Fibroblast of villous mesenchyme (primary cell): Measurements from ENCODE around the gene DESI2. TPM values are rescaled to one million over a fixed set of nuclear protein-coding genes. Genes with fewer than 3 reads are reported as not detected.
"Not testable (repeated sequence)": the region's sequence is repeated elsewhere in the genome, so short reads cannot be mapped to it uniquely, and the experiment has no call there.

ENCODE experiments used
- DNase-seq: peaks from one replicate; pipeline ENCODE4 v3.0.0-alpha.2; 2010; ENCODE audit warnings: low read depth
- H3K4me3 ChIP-seq: 2 replicates; pipeline ENCODE4 v1.5.1; 2011; ENCODE audit warnings: low read depth, mild to moderate bottlenecking, low read length
- total RNA-seq: library from RNA; depleted of rRNA; stranded (reverse); fragments of >200 nt; gene quantifications from 2 replicates; pipeline ENCODE4 v1.2.3, GENCODE V29; 2012
- TF ChIP-seq, protein P1 (sequence below): IDR thresholded peaks from 2 replicates; pipeline ENCODE4 v1.5.1; 2012; ENCODE audit warnings: low read depth, mild to moderate bottlenecking, low read length; ENCODE audit not compliant: insufficient read depth

The DESI2 gene
- total RNA-seq, 1 donor = 78.2 TPM

DNA sequence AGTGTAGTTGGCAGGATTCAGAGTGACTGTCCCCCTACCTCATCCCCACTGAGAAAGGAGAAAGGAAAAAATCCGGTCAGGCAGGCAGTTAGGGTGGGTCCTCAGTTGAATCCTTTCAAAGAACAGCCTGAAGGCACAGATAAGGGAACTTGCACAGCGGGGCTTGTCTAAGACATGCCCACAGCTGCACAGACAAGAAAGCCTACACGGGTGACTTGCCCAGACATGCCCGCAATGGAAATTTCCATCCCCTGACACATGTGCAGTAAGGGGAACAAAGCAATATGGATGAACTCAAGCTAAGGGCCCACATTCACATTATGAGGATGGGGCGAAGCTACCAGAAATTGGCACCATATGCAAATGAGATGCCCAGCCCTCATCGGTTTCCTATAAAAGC lies 82.5 kb downstream of the DESI2 start:
- TF ChIP-seq, protein P1, sequence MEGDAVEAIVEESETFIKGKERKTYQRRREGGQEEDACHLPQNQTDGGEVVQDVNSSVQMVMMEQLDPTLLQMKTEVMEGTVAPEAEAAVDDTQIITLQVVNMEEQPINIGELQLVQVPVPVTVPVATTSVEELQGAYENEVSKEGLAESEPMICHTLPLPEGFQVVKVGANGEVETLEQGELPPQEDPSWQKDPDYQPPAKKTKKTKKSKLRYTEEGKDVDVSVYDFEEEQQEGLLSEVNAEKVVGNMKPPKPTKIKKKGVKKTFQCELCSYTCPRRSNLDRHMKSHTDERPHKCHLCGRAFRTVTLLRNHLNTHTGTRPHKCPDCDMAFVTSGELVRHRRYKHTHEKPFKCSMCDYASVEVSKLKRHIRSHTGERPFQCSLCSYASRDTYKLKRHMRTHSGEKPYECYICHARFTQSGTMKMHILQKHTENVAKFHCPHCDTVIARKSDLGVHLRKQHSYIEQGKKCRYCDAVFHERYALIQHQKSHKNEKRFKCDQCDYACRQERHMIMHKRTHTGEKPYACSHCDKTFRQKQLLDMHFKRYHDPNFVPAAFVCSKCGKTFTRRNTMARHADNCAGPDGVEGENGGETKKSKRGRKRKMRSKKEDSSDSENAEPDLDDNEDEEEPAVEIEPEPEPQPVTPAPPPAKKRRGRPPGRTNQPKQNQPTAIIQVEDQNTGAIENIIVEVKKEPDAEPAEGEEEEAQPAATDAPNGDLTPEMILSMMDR = no peak
- DNase-seq = no peak
- H3K4me3 ChIP-seq = no peak overlapping the region

DNA sequence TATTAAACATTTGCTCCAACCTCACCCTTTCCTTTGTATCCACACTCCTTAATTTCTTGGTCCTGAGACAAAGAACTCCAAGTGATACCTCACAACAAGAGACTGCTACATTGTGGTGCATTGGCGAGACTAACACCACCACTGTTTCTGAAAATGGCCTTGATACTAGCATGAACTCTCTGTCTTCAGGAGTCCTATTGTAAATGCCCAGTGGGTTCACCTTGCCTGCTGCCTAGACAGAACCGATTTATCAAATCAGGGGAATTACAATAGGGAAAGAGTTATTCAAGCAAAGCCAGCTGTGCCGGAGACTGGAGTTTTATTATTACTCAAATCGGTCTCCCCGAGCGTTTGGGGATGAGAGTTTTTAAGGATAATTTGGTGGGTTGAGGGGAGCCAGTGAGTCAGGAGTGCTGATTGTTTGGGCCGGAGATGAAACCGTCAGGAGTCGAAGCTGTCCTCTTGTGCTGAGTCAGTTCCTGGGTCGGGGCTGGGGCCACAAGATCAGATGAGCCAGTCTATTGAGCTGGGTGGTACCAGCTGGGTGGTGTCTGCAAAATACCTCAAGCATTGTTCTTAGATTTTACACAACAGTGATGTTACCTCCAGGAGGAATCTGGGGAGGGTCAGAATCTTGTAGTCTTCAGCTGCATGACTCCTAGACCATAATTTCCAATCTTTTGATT lies 83.1 kb downstream of the DESI2 start:
- H3K4me3 ChIP-seq = no peak overlapping the region
- TF ChIP-seq, protein P1 = no peak
- DNase-seq = no peak

DNA sequence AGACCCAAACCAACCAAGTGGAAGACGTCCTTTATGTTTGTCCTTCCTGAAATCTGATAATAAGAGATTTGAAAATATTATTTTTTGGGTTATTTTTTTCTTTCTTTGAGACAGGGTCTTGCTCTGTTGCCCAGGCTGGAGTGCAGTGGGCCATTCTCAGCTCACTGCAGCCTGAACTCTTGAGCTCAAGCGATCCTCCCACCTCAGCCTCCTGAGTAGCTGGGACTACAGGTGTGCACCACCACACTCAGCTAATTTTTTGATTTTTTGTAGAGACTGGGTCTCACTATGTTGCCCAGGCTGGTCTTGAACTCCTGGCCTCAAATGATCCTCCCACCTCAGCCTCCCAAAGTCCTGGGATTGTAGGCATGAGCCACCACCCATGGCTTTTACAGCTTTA lies 86.2 kb downstream of the DESI2 start:
- H3K4me3 ChIP-seq, DNase-seq: not testable (repeated sequence)

DNA sequence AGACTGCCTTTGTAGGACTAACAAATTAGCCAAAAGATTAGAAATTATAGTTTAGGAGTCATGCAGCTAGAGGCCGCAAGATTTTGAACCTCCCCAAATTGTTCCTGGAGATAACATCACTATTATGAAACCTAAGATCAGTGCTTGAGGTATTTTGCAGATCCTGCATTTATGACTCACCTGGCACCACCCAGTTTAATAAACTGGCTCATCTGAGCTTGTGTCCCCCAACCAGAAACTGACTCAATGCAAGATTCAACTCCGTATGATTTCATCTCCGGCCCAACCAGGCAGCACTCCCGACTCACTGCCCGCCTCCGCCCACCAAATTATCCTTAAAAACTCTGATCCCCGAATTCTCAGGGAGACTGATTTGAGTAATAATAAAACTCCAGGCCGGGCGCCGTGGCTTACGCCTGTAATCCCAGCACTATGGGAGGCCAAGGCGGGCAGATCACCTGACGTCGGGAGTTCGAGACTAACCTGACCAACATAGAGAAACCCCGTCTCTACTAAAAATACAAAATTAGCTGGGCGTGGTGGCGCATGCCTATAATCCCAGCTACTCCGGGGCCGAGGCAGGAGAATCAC lies 87.2 kb downstream of the DESI2 start:
- DNase-seq, H3K4me3 ChIP-seq: not testable (repeated sequence)

DNA sequence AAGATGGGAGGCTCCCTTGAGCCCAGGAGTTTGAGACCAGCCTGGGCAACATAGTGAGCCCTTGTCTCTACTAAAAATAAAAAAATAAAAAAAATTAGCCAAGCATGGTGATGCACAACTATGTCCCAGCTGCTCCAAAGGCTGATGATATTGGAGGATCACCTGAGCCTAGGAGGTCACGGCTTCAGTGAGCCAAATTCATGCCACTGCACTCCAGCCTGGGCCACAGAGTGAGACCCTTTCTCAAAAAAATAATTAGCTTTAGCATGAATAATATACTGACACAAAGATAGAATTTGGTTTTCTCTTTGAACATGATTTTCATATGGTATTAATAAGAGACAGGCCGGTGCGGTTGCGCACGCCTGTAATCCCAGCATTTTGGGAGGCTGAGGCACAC lies 88.8 kb downstream of the DESI2 start:
- no peak for DNase-seq
- TF ChIP-seq, protein P1 = no peak
- H3K4me3 ChIP-seq = no peak overlapping the region

DNA sequence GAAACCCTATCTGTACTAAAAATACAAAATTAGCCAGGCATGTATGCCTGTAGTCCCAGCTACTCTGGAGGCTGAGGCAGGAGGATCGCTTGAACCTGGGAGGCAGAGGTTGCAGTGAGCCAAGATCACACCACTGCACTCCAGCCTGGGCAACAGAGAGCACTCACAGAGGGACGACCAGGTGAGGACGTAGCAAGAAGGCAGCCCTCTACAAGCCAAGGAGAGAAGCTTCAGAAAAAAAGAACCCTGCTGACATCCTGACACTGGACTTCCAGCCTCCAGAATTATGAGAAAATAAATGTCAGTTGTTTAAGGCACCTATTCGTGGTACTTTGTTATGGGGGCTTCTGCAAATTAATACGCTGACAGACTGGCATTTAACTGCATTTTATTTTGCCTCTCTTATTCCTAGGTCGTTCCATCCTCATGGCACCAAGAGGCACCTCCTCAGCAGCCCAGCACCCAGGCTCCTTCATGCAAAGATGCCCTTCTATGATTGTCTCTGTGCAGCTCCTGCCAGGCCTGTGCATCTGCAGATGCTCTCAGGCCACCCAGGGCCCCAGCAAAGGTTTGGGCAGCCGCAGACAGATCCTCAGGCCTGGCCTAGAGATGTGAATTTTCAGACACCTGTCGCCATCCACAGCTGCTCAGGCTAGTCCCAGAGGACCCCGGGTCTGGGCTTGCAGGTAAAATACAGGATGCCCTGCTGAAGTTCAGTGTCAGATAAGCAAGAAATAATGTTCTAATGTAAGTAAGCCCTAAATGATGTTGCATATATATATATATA lies 96.5 kb downstream of the DESI2 start:
- no peak for DNase-seq
- TF ChIP-seq, protein P1 = no peak
- H3K4me3 ChIP-seq = no peak overlapping the region

DNA sequence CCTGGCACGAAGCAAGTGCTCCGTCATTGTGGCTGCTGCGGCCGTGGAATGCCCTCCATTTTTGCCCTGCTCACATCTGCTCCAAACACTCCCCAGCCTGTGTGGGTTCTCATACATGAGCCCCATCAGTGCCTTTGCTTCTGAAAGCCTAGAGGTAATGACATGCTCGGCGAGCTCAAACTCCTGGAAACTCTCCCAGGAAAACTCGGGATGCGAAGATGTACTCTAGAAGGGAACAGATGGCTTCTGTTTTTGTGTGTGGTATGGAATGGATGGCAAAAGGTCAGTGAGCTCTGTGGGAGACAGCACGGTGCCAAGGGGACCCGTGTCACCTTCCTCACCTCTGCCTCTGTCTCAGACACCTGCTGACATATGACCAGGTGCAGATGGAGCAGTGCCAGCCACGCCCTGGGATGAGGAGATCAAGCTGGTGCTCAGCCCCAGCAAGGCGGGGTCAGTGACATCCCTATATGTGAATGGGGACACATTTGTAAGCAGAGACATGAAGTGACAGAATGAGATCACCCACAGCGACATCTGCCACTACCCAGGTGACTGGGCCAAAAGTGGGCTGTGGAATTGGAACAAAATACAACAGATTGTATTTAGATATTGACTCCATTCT lies 98.5 kb downstream of the DESI2 start:
- no peak overlapping the region for H3K4me3 ChIP-seq
- DNase-seq = no peak
- TF ChIP-seq, protein P1 = no peak
